Left cardiac atrium (tissue), 4 donors: Measurements from ENCODE around the gene GTF3C5. TPM values are rescaled to one million over a fixed set of nuclear protein-coding genes. Genes with fewer than 3 reads are reported as not detected.

Experiments used
- ATAC-seq, 2 donors: fragments of 200-7000 bp; cut with Tn5 transposase; one replicate each; pipeline ENCODE4 v1.9.1; 2020; ENCODE audit warnings: mild to moderate bottlenecking in 2 of 2, moderate library complexity in 2 of 2
- DNase-seq: peaks from one replicate; pipeline ENCODE4 v3.0.0-alpha.2; 2020
- intact Hi-C, 2 donors: fragments of 100-400 bp; cut with DNase I; formaldehyde crosslinking; loops; one replicate each; pipeline versions ENCODE4 v1.14.1 to v1.15.1; 2022 to 2023
- microRNA-seq, 2 donors: library from miRNA; unstranded; fragments of <30 nt; microRNA quantifications; one replicate each; pipeline ENCODE4 v1.2.0, GENCODE V29; 2020
- total RNA-seq, 2 donors: library from RNA; stranded (reverse); fragmentation: NEBNext Ultra II Directional; extraction: Animal tissue kit (Norgen Biotek cat#: 25700); gene quantifications; one replicate each; pipeline ENCODE4 v1.2.1, GENCODE V29; 2021
- donor health status: DM: no; HTN: yes; CAD: no.
- donor health status: DM: no; HTN: yes; CAD: no; lungs with severe emphysema.
- donor health status: DM: yes; HTN: yes; CAD: no.
- donor health status: Dilated cardiomyopathy.

Gene GTF3C5
- total RNA-seq, 2 donors from 2014 or later = 30.9 to 35.2 TPM

DNA sequence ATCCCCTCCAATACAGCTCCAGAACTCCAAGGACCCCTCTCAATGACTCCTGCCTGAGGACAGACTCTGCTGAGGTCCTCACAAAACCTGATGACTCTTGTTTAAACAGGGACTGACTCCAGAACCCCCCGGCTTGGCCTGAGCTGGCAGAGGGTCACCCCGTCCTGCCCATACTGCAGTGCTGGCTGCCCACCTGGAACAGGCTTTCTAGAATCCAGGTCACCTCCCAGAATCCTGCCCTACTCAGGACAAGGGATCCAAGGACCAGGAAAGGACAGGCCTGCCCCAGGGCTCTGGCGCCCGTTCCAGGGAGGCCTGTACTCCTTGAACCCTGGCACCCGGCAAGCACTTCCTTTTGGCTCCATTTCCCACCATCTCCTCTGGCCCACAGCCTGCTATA lies 68.1 kb downstream of the GTF3C5 start:
- DNase-seq (no peak), ATAC-seq (no peak)
- intact Hi-C loops = no loop called here

- DNase-seq = no peak
Measured at GRCh38 chr9:133099726-133100505, 69.1 kb downstream of the GTF3C5 start.

DNA sequence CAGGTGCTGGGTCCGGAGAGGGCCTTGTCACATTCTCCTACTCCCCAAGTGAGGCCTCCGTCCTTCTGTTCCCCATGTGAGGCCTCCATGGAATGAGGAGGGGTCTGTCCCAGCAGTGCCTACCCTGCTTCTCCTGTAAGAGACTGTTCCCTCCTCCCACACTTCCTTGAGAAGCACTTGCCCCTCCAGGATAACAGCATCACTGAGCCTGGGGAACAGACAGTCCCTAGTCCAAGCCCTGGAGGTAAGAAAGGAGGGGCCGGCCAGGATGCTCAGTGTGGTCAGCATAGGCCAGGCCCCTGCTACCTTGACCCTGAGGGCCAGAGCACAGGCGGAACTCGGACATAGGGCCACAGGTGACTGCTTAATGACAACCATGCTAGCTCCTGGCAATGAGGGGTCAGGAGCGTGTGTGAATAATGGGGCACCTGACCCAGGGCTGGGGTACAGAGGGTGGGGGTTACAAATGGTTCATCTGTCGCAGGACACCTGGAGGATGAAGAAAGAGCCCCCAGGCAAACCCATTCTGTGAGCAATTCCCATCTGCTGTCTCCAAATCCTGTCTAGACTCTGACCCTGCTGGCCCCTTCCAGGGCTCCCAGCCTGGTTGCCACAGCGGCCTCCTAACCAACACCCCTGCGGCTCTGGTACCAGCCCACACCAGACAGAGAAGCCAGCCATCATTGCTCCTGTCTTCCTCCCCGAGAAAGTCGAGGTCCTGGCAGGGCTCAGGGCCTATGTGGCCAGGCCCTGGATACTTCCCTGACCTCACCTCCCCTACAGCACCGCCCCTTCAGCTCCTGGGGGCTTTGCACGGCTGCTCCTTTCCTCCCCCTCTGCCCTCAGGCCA lies 69.9 kb downstream of the GTF3C5 start:
- no peak for DNase-seq
- intact Hi-C loops = no loop called here
- no peak for ATAC-seq

More at GRCh38 chr9:133099726-133100505, 69.1 kb downstream of the GTF3C5 start:
- intact Hi-C loops = no loop called here
- no peak for ATAC-seq

- no peak for DNase-seq
- ATAC-seq = no peak
- intact Hi-C loops = no loop called here
Measured at GRCh38 chr9:133101356-133102189, 70.8 kb downstream of the GTF3C5 start.

GRCh38 chr9:133102190-133103021 lies 71.6 kb downstream of the GTF3C5 start:
- ATAC-seq (no peak), DNase-seq (no peak)
- intact Hi-C loops = loop anchor here in 1 of 2 donors (1.0 kb wide), 1 partner anchor 45 kb away; no protein-coding TSS in a partner anchor

DNA sequence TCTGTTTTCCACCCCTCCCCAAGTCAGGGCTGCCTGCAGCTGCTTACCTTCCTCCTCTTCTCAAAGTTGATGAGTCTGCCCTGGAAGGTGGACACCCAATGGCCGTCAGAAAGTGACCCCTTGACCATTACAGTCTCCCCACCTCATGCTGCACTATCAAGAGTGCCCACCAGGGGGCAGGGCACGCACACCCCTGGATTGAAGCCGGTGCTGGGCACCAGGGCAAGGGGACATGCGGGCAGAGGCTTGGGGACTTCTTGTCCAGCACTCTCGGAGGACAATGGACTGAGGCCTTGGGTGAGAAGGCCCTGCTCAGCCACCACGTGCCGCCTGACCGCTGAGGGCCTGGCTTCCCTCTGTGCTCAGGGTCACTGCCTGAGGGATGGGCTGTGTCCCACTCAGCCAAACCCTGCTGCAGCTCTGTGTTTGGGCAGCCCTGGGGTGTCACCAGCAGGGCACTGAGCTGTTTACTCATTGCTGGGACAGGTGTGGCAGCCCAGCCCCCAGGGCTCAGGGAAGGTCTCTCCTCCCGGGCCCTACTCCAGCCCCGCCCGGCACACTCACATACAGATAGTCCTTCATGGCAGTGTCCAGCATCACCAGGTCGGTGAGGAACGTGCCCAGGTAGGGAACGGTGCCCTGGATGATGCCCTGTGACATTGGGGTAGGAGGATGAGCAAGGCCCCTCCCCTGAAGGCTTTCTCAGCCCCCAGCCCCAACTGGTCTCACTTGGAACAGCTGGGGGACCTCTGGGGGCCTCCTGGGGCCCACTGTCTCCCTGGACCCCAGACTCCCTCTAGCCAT lies 72.6 kb downstream of the GTF3C5 start:
- intact Hi-C loops = loop anchor here in 1 of 2 donors (1.0 kb wide), 1 partner anchor 44 kb away; no protein-coding TSS in a partner anchor
- ATAC-seq = peak; percentile 73 to 82
- DNase-seq = peak; percentile 73

- intact Hi-C loops = loop anchor here (1.0 to 2.0 kb wide), 2 partner anchors 41 to 43 kb away; no protein-coding TSS in a partner anchor
- DNase-seq (no peak), ATAC-seq (no peak)
Measured at GRCh38 chr9:133103987-133104505, 73.2 kb downstream of the GTF3C5 start.

GRCh38 chr9:133104718-133105460 lies 74.1 kb downstream of the GTF3C5 start:
- ATAC-seq (no peak), DNase-seq (peak; percentile 10)
- intact Hi-C loops = loop anchor here in 1 of 2 donors (2.0 kb wide), 1 partner anchor 40 kb away; no protein-coding TSS in a partner anchor

- ATAC-seq = no peak
- peak; percentile 9 for DNase-seq
- intact Hi-C loops = loop anchor here in 1 of 2 donors (2.0 kb wide), 1 partner anchor 39 kb away; no protein-coding TSS in a partner anchor
Measured at GRCh38 chr9:133105461-133105770, 74.6 kb downstream of the GTF3C5 start.

- no peak for ATAC-seq
- intact Hi-C loops = no loop called here
- DNase-seq = peak; percentile 15
Measured at GRCh38 chr9:133106511-133107244, 75.9 kb downstream of the GTF3C5 start.

GRCh38 chr9:133107245-133107722 lies 76.5 kb downstream of the GTF3C5 start:
- no peak for DNase-seq
- intact Hi-C loops = no loop called here
- ATAC-seq = no peak

Small RNA genes lying within 50 kb of the gene (microRNA-seq; reads per million reads assigned to microRNA genes)
- gene MIR6877 = 0.20 to 1.4 reads per million in 2 donors

Other genes starting within 250 kb of the GTF3C5 start
- gene AK8, start 152.7 kb upstream of the GTF3C5 start, total RNA-seq = under 1 TPM; 0.18 to 0.32 TPM
- gene SPACA9, start 152.1 kb upstream of the GTF3C5 start, total RNA-seq = 1 to 10 TPM; 5.4 to 6.5 TPM
- 10 to 100 TPM; 25.3 to 30.5 TPM for gene TSC1, start 86.4 kb upstream of the GTF3C5 start, total RNA-seq
- under 1 TPM in 1 of 2 donors, not detected in 1; 0.12 TPM for gene GFI1B, start 52.3 kb upstream of the GTF3C5 start, total RNA-seq
- gene CEL, start 31.0 kb downstream of the GTF3C5 start, total RNA-seq = 1 to 10 TPM; 2.5 to 8.8 TPM
- 10 to 100 TPM; 27.0 to 29.3 TPM for gene RALGDS, start 90.2 kb downstream of the GTF3C5 start, total RNA-seq
- 10 to 100 TPM; 10.8 to 12.8 TPM for gene GBGT1, start 132.9 kb downstream of the GTF3C5 start, total RNA-seq
- not detected for gene OBP2B, start 178.3 kb downstream of the GTF3C5 start, total RNA-seq
- gene ABO, start 244.2 kb downstream of the GTF3C5 start, total RNA-seq = 1 to 10 TPM; 1.7 to 2.1 TPM